OCI-LY3 (cell line): Measurements from ENCODE around the gene TRRAP.

Source experiments
- CTCF ChIP-seq: fragments of 200-600, 300-600 bp; sonication (generic); IDR thresholded peaks from 2 replicates; pipeline ENCODE4 v1.5.1; 2014; ENCODE audit warnings: antibody characterized with exemption, low read length, low read depth
- EZH2phosphoT487 ChIP-seq: fragments of 200-600 bp; shearing (Covaris generic); IDR thresholded peaks from 2 replicates; pipeline ENCODE4 v1.6.1; 2018; ENCODE audit warnings: antibody characterized with exemption, mixed run types, low read depth

- TF ChIP-seq CTCF: no peak
- no peak for TF ChIP-seq EZH2phosphoT487
Observed at GRCh38 chr7:98946389-98946788, 68.1 kb downstream of the TRRAP start.
